OCI-LY3 (cell line): ENCODE data around the gene ENPP3.

Experiments used
- CTCF ChIP-seq: fragments of 200-600, 300-600 bp; sonication (generic); IDR thresholded peaks from 2 replicates; pipeline ENCODE4 v1.5.1; 2014; ENCODE audit warnings: antibody characterized with exemption, low read length, low read depth
- EZH2phosphoT487 ChIP-seq: fragments of 200-600 bp; shearing (Covaris generic); IDR thresholded peaks from 2 replicates; pipeline ENCODE4 v1.6.1; 2018; ENCODE audit warnings: antibody characterized with exemption, mixed run types, low read depth

GRCh38 chr6:131681585-131681984 is 44.5 kb downstream of the ENPP3 start:
- TF ChIP-seq CTCF = no peak
- TF ChIP-seq EZH2phosphoT487 = no peak
